ENCODE results near the gene SHISAL1.

The SHISAL1 gene

GRCh38 chr22:44331881-44332714 is 19.3 kb upstream of the SHISAL1 start:
- H3K4me3 ChIP-seq (ENCODE audit: low read depth, low read length) = no peak overlapping the region; the same call in 1 of the 2 replicates
- peaks cover 4% of the 10 kb centered on the region; the same call in 1 of the 2 replicates for H3K4me1 ChIP-seq
- H3K27me3 ChIP-seq = peaks cover 49% of the 10 kb centered on the region
- DNase-seq = peak; percentile 55
- TF ChIP-seq, protein P1, sequence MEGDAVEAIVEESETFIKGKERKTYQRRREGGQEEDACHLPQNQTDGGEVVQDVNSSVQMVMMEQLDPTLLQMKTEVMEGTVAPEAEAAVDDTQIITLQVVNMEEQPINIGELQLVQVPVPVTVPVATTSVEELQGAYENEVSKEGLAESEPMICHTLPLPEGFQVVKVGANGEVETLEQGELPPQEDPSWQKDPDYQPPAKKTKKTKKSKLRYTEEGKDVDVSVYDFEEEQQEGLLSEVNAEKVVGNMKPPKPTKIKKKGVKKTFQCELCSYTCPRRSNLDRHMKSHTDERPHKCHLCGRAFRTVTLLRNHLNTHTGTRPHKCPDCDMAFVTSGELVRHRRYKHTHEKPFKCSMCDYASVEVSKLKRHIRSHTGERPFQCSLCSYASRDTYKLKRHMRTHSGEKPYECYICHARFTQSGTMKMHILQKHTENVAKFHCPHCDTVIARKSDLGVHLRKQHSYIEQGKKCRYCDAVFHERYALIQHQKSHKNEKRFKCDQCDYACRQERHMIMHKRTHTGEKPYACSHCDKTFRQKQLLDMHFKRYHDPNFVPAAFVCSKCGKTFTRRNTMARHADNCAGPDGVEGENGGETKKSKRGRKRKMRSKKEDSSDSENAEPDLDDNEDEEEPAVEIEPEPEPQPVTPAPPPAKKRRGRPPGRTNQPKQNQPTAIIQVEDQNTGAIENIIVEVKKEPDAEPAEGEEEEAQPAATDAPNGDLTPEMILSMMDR (IDR thresholded peaks at IDR 0.05; ENCODE audit: low read depth, low read length) = no peak
- no peaks in the 10 kb centered on the region for H3K9me3 ChIP-seq
- no peaks in the 10 kb centered on the region for H3K36me3 ChIP-seq

GRCh38 chr22:44330744-44331660 is 18.3 kb upstream of the SHISAL1 start:
- Histone ChIP-seq H3K9me3 (no peaks in the 10 kb centered on the region), H3K36me3 (no peaks in the 10 kb centered on the region), H3K4me3 (ENCODE audit: low read depth, low read length) (no peak overlapping the region), H3K4me1 (peaks cover 4% of the 10 kb centered on the region), H3K27me3 (peaks cover 49% of the 10 kb centered on the region)
- TF ChIP-seq, protein P1 (IDR thresholded peaks at IDR 0.05; ENCODE audit: low read depth, low read length) = no peak
- DNase-seq = no peak

DNA sequence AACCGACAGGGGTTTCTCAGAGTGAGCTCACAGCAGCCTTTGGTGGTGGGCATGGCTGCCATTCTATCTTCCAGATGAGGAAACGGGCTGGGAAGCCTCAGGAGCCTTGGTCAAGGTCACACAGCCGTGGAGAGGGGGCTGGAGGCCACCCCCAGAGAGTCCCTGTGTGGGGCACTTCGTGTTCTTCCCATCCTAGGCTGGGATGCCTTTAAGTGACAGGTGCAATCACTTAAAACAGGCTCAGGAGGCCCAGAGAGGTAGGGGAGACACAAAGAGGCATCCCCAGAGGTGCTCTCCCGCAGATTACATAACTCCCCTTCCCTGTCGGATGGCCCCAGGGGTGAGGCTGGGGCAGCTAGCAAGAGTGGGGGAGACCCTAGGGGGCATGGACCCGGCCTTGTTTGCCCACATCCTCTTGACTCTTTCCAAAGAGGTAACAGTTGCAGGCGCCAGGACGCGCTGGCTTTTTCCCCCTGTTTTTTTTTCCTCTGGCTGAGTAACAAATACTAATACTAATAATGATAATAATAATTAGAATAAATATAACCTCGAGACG is 17.5 kb upstream of the SHISAL1 start:
- Histone ChIP-seq H3K9me3 (no peaks in the 10 kb centered on the region), H3K36me3 (no peaks in the 10 kb centered on the region), H3K4me1 (peaks cover 4% of the 10 kb centered on the region), H3K4me3 (ENCODE audit: low read depth, low read length) (no peak overlapping the region), H3K27me3 (peaks cover 49% of the 10 kb centered on the region)
- TF ChIP-seq, protein P1 (IDR thresholded peaks at IDR 0.05; ENCODE audit: low read depth, low read length) = no peak
- DNase-seq = no peak

DNA sequence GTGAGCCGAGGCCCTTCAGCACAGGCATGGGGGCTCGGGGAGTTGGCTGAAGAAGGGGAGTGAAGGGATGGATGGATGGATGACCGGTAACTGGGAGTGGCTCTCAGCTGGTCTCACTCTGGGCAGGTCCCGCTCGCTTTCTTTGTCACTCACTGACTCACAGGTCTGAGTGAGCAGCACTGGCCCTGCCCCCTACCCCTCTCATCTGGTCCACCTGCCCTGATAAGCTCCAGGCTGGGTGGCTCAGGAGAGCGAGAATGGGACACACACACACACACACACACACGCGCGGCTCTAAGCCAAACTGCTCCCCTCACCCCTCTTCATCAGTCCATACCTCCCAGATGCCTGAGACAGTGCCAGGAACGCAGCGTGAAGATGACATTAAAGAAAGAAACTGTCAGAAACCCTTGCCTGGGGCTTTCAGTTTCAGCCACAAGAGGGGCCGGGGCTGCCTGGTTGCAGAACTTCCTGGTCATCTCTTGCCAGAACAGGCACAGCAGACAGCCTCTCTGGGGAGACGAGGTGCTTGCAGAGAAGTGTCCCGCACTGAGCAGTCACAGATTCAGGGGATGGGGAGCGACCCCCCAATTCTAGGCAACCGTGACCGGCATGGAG is 16.5 kb upstream of the SHISAL1 start:
- TF ChIP-seq, protein P1 (IDR thresholded peaks at IDR 0.05; ENCODE audit: low read depth, low read length) = peak; percentile 34
- Histone ChIP-seq H3K9me3 (no peaks in the 10 kb centered on the region), H3K4me1 (peaks cover 4% of the 10 kb centered on the region), H3K4me3 (ENCODE audit: low read depth, low read length) (no peak overlapping the region; the same call in 1 of the 2 replicates), H3K36me3 (no peaks in the 10 kb centered on the region), H3K27me3 (peaks cover 49% of the 10 kb centered on the region)
- peak; percentile 42 for DNase-seq

- TF ChIP-seq, protein P1 (IDR thresholded peaks at IDR 0.05; ENCODE audit: low read depth, low read length) = no peak
- Histone ChIP-seq H3K4me3 (ENCODE audit: low read depth, low read length) (no peak overlapping the region), H3K9me3 (no peaks in the 10 kb centered on the region), H3K4me1 (peaks cover 4% of the 10 kb centered on the region), H3K36me3 (no peaks in the 10 kb centered on the region), H3K27me3 (peaks cover 47% of the 10 kb centered on the region)
- DNase-seq = no peak
These were observed 16.0 kb upstream of the SHISAL1 start for GRCh38 chr22:44328762-44329161.
